GM21529 (cell line): ENCODE results near the gene FANCG.

ENCODE experiments used
- ATAC-seq: cut with Tn5 transposase; IDR thresholded peaks from one replicate; pipeline ENCODE4 v1.9.1; 2021; ENCODE audit not compliant: unreplicated experiment

Gene FANCG

DNA sequence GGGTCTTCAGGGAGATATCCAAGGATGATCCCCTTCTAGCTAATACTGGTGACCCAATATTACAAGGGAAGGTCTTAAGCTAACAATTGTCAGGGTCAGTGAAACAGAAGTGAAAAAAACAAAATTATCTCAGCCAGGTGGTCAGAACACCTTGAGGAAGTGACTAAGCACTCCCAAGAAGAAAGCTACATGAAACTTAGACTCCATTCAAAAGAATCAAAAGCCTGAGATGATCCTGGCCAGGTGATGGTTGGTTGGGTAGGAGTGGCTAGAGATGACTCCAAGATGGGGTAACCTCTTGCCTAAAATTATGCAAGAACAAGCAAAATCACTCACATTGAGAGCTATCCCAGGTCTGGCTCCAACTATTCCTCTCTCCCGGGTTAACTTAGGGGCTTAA lies 12.7 kb downstream of the FANCG start:
- no peak for ATAC-seq

DNA sequence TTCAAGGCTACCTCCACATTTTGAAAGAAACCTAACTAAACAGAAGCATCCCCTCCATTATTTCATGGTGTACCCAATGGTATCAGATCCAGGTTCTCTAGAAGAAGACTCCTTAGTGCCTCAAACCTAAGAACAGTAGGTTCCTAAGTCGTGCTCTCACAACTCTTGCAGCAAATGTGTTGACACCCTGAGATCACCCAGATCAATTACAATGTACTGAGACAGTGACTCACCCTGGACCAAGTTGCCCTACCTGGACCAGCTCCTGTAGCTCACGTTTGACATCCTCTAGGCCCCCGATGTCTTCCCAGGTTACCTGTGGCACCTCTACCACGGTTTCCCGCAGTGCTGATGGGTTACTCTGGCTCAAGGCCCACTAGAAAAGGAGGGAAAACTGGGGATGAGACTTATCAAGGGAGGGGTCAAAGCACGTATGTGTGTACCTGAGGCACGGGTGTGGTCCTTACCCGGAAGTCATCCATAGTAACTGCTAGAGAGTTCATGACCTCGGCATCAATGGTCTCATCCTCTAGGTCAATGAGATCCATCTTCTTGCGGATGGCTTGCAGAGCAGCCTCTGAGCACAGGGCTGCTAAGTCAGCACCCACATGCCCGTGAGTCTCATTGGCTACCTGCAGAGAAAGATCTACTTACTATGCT lies 19.1 kb downstream of the FANCG start:
- no peak for ATAC-seq

DNA sequence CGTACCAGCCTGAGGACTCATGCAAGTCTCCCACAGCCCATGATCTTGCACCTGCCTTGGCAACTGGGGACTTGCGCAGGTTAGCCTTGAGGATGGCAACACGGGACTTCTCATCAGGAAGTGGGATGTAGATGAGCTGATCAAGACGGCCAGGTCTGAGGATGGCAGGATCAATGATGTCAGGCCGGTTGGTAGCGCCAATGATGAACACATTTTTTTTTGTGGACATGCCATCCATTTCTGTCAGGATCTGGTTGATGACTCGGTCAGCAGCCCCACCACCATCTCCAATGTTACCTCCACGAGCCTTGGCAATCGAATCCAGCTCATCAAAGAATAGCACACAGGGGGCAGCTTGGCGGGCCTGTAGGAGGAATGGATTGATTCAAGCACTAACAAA lies 20.3 kb downstream of the FANCG start:
- no peak for ATAC-seq

DNA sequence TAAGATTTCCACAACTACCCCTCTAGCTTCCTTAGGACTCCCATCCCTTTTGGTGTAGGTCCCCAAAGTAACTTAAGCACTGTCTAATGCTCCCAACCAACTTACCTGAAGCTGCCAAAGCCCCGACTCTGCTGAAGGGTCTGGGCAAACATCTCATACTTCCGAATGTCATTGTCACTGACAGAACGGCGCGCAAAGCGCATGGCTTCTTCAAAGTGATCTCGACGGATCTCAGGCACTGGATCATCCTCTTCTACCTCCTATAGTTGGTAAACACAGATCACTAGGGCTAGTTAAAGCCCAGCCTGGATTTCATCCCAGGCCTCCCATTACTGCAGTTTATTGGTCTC lies 22.5 kb downstream of the FANCG start:
- no peak for ATAC-seq

DNA sequence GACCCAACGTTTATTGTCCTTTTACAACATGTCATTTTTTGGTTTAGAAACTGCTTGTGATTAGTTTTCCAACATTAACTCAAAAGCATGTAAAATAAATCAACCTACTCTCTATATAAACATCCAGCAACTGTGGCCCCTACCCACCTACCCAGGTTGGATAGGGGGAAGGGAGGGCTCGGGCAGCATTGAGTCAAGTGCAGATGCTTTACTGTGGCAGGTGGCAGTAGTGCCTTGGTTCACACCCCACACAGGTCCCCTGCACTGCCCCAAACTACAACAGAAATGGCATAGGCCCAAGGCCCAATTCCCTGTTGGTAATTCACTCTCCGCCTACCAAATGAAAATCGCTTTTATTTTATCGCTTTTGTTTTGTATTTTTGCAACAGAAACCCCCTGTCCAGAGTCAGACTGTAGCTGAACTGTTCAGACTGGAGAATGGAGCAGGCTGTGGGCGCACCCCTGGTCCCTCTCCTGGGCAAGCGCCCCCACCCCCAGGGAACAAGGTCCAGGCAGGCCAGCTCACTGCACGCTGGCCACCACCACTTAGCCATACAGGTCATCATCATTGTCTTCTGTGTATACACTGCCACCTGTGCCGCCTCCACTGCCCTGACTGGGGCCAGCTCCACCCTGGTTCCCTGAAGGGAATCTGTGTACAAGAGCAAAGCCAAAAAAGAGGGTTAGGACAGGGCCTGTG lies 23.0 kb downstream of the FANCG start:
- no peak for ATAC-seq

DNA sequence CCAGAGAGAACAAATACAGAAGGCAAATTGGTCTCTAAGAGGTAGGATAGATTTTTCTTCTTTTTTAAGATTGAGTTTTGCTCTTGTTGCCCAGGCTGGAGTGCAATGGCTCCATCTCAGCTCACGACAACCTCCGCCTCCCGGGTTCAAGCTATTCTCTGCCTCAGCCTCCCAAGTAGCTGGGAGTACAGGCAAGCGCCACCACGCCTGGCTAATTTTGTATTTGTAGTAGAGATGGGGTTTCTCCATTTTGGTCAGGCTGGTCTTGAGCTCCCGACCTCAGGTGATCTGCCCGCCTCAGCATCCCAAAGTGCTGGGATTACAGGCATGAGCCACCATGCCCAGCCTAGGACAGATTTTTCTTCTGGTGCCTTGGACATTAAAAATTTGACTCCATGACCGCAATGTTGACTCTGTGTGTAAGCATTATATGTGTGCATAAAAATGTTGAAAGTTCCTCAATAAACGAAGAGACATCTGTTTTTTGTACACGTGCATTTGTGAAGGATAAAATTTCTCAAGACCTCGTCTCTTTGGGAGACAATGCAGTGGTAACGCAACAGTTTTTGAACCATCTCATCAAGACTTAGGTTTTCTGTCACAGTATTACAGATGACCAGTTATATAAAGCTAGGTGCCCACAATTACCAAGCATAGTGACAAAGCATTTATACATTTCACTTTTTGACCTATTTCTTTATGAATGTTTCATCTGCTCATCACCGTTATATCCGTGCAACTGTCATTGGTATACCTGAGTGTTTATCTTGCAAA lies 24.7 kb downstream of the FANCG start:
- ATAC-seq, result no peak

DNA sequence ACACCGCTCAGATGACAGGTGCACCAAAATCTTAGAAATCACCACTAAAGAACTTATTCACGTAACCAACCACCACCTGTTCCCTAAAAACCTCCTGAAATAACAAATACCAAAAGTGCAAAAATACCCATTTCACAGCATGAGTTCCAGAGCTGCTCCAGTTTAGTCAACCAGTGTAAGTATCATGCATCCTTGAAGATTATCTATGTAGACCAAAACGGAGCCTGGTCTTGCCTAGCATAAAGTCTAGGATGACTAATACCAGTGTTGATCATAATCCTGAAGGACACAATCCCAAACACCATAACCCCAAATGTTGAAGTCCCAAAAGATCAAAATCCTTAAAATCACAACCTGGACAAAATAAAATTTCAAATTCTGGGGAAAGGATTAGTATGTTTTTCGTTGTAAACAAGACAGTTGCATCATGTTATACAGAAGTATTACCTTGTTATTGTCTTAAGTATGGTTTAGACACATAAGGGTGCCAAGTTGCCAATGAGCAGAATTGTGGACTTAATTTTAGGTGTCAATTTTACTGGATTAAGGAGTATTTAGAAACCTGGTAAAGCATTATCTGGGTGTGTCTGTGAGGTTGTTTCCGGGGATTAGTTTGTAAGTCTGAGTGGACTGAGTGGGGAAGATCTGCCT lies 25.4 kb downstream of the FANCG start:
- ATAC-seq, result no peak

DNA sequence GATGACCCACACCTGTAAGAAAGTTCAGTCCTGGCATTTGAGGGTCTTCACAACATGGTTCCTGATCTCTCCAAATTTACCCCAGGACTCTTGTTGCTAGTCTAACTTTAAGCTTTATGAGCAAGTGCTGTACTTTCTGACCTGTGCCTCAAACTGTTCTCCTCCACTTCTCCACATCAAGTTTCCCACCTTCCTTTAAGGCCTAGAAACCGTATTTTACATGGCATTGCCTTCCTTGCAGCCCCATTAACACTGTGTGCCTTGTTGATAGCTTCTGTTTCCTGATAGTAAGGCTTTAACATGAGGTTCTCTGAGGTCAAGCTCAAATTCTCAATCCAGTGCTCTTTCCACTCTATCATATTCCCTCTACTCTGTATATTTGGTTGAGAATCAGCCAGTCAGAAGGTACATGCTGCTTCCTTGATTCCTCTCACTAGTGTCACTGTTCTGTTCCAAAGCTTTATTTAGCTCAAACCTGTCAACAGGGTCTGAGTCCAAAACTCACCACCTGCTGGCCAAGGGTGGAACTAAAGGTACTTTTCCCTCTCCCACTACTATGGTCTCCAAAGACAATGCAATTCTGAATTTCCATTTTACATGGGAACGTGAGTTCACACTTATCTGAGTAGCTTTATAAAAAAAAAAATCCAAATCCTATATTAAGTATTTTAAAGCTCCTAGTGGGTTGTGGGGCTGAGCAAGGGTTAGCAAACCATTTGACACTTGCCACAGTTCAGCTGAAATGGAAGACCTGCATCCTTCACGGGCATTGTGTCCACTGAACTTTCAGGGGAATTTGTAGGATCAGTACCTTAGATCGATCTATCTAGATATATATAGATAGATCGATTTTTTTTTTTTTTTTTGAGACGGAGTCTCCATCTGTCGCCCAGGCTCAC lies 28.4 kb downstream of the FANCG start:
- no peak for ATAC-seq

DNA sequence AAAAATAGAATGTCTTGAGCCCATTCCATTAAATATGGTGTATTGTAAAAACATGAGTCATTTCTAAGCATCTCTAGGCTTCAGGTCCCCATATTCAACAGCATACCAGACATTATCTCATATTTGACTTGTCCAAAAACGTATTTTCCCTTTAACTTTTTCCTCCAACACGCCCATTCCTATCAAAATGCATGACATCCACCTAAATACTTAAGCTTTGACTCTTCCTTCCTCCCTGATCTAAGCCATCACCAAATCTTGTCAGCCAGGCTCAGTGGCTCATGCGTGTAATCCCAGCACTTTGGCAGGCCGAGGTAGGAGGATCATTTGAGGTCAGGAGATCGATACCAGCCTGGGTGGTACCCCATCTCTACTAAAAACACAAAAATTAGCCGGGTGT lies 31.2 kb downstream of the FANCG start:
- ATAC-seq, result no peak

DNA sequence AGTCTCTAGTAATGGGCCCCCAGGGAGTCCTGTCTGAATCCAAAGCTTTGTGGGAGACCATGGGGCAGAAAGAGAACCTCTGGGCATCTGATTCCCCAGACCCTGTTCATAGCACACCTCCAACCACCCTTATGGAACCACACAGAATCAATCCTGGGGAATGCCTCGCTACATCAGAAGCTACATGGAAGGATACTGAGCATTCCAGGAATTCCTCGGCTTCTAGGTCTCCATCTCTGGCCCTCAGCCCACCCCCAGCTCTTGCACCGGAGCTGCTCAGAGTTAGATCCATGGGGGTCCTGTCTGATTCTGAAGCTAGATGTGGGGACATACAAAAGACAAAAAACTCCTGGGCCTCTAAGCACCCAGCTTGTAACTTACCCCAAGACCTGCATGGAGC lies 35.7 kb downstream of the FANCG start:
- ATAC-seq, result no peak

DNA sequence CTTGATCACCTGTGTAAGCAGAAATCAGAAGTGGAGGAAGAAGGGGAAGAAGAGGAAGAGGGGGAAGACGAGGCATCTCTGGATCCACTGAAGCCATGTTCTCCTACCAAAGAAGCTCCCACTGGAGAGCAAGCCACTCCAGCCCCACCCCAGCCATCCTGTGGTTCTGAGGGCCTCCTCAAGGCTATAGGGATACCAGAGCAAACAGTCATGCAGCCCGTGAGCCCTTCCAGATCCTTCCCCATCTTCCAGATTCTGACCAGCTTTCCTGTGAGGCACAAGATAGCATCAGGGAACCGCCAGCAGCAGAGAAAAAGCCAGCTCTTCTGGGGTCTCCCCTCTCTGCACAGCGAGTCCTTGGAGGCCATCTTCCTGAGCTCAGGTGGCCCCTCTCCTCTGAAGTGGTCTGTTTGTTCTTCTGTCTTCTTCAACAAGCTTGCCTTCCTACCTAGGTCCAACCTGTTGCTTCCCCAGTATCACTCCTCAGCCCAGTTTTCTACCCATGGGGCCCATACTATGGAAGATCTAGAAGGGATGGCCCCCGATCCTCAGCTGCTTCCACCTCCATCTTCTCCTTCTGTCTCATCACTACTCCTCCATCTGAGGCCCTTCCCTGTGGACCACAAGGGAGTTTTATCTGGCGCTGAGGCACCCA lies 36.7 kb downstream of the FANCG start:
- no peak for ATAC-seq

DNA sequence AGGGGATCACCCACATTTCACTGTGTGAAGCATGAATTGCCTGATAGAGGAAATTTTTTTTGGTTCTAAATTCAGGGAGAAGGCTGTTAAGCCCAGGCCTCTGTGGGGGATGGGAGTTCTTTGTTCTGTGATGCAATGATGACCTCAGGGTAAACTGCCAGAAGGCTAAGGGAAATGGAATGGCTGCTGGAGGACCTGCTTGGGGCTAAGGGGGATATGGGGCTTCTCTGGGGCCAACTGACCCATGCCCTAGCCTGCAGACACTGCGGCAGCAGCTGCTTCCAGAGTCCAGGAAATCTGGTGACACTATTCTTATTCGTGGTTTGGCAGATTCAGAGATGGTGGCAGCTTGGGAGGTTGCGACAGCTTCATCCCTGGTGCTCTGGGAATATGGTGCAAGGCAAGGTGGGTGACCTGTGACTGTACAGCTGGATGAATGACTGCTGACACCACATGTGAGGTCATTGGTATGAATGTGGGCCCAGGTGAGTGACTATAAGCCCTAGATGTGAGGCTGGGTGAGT lies 37.6 kb downstream of the FANCG start:
- ATAC-seq, result no peak

DNA sequence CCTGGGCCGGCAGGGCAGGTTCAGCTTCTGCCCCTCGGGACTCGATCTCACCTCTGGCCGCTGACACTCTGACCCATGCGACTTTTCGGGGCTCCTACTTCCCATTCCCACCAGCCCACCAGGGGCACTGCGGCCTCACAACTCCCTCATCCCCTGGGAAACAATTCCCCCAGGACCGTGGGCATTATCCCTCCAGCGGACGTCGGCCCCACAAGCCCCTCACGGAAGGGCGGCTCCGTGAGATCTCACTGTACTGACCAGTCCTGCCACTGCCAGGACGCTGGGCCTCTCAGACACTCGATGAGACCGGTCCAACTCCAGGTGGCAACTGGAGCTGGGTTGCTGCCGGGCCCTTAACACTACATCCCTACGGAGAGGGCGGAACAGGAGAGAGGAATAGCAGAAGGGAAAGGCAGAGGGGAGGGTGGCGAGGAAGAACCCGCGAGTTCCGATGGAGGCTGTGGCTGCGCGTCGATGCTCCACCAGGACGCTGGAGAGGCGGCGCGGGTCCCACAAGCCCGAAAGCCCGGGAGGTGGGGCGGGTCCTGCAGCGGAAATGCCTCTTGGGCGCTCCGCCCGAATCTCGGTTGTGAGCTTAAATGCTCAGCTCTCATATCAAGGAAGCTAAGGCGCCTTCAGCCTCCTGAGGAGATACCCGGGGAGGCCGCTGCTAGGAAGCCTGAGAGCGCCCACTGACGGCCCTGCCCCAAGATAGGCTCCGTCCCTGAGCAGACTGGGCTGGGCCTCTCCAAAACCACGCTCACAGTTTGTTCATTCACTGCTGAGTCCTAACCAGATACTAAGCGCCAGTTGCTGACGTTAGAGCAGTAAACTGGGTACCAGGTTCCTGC lies 43.7 kb downstream of the FANCG start:
- ATAC-seq, result no peak

DNA sequence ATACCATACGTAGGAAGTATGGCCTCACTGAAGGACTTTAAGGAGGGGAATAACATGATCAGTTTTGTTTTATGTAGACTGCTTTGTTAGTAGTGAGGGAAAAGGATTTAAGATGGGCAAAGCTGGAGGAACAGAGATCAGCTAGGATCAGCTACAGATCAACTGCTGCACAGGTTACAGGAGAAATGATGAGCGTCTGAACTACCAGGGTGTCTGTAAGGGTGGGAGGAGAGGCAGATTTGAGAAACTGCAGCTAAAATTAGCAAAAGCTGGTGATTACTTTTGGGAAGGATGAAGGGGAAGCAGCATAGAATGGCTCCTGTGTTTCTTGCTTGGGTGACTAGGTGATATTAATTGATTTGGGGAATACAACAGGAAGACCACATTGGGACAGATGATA lies 46.6 kb downstream of the FANCG start:
- ATAC-seq, result no peak

DNA sequence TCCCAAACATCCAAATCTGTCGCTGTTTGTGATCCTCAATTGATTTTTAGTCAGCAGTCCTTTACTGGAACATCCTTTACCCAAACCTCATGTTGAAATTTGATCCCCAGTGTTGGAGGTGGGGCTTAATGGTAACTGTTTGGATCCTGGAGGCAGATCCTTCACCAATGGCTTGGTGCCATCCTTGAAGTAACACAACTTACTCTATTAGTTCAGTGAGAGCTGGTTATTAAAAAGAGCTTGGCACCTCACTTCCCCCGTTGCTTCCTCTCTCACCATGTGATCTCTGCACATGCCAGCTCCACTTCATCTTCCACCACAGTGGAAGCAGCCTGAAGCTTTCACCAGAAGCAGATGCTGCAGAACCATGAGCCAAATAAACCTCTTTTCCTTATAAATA lies 49.9 kb downstream of the FANCG start:
- ATAC-seq, result no peak

DNA sequence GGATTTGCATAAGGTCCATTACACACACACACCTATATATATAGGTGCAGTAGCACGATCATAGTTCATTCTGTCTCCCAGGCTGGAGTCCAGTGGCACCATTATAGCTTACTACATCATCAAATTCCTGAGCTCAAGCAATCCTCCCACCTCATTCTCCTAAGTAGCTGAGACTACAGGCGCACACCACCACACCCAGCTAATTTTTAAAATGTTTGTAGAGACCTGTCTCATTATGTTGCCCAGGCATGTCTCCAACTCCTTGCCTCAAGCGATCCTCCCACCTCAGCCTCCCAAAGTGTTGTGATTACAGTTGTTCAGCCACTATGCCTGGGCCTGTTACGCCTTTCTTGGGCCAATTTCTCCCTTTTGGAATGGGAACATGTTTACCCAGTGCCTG lies 50.5 kb downstream of the FANCG start:
- no peak for ATAC-seq

DNA sequence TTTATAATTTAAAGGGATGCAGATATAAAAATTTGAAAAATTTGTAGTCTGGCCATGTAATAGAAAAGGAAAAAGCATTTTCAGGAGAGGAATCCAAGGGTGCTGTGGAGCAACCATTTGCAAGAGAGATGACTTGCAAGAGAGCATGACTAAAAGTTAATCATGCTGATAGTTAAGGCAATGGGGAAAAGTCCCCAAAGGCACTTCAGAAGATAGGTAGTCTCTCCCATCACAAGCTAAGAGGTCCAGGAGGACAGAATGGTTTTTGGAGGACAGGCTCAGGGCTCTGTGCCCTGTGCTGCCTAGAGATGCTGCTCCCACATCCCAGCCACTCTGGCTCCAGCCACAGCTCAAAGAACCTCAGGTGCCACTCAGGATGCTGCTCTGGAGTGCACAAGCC lies 51.4 kb downstream of the FANCG start:
- no peak for ATAC-seq

DNA sequence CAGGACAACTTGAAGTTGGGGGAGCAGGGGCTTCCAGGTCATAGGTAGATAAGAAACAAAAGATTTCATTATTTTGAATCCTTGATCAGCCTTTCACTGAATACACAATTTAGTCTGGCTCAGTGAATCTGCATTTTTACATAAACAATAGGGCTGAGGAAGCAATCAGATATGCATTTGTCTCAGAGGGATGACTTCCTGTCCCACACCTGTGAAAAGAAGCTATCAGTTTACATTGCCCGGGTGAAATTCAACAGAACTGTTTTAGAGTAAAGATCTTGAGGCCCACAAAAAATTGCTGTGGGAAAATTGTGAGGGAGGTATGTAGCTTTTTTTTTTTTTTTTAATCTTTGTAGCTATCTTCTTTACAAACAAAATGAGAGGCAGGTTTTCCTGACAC lies 51.9 kb downstream of the FANCG start:
- ATAC-seq, result no peak

DNA sequence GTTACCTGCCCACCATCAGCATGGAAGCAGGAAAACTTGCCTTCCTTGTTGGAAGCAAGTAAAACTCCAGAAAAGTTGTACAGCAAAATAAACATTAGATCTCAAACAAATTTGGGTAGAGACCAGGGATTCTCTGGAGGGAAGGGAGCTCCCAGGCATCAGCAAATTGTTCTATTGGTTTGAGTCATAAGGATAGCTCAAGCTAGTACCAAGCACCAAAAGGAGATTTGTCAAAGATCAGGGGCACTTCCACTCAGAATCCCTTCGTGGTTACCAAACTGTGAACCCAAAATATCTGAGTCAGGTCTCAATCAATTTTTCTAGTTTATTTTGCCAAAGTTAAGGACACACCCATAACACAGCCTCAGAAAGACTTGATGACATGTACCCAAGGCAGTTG lies 52.4 kb downstream of the FANCG start:
- ATAC-seq, result no peak
